HepG2 (cell line): ENCODE results near the gene GJA3. TPM values are rescaled to one million over a fixed set of nuclear protein-coding genes. Genes with fewer than 3 reads are reported as not detected.

Source experiments
- ATAC-seq: fragments of 200-7000 bp; cut with Tn5 transposase; 3 replicates; pipeline ENCODE4 v1.9.1; 2020; ENCODE audit warnings: mild to moderate bottlenecking, moderate library complexity
- BruUV-seq: library from RNA; stranded (reverse); fragments of 400-500 nt; replicated peaks from 2 replicates; lab custom pipeline; 2021; lab: Mats Ljungman, UMichigan
- CTCF ChIA-PET: fragments of 300-600 bp; formaldehyde crosslinking; extraction: SDS; loops from one replicate; lab custom pipeline; 2021; ENCODE audit warnings: low total read pairs, inconsistent platforms, low intra/inter-chr PET ratio; lab: Yijun Ruan, JAX
- POLR2A ChIA-PET: fragments of 350-600 bp; sonication (Branson Sonifier 250); formaldehyde crosslinking; loops from one replicate; lab custom pipeline; 2020; ENCODE audit warnings: antibody characterized with exemption, inconsistent platforms; lab: Yijun Ruan, JAX
- DNase-seq: peaks from one replicate; pipeline ENCODE4 v3.0.0-alpha.2; 2015; ENCODE audit warnings: low spot score
- FAIRE-seq: peaks from 3 replicates; lab custom pipeline; 2011; peaks lifted over from hg19 to GRCh38; lab: Jason Lieb, UNC
- H2AFZ ChIP-seq: one replicate; pipeline ENCODE4 v1.6.1; 2011; ENCODE audit warnings: low read length, inconsistent platforms
- H3K27ac ChIP-seq: fragments of 300-600 bp; 3 replicates; pipeline ENCODE4 v1.8.0; 2011; ENCODE audit warnings: mixed run types, mild to moderate bottlenecking, mixed read lengths, low read length, inconsistent platforms; ENCODE audit not compliant: insufficient read depth; ENCODE audit errors: extremely low read length
- H3K27me3 ChIP-seq, 2 experiments: fragments of 200-600 bp in 1 of 2; 2 replicates in 1 of 2; 3 replicates in 1 of 2; pipeline versions ENCODE4 v1.6.0 to v1.8.0; 2011; ENCODE audit warnings: low read length in 2 of 2, mild to moderate bottlenecking in 2 of 2, moderate library complexity in 2 of 2, inconsistent platforms in 1 of 2; ENCODE audit not compliant: insufficient read depth in 2 of 2, control insufficient read depth in 1 of 2
- H3K36me3 ChIP-seq, 2 experiments: fragments of 200-600 bp in 1 of 2; replicated peaks in 1 of 2; 2 replicates in 1 of 2; 3 replicates in 1 of 2; pipeline versions ENCODE4 v1.5.1 to v1.8.0; 2011; ENCODE audit warnings: low read length in 2 of 2, inconsistent platforms in 1 of 2; ENCODE audit not compliant: insufficient read depth in 2 of 2, control insufficient read depth in 1 of 2
- H3K4me1 ChIP-seq: 2 replicates; pipeline ENCODE4 v1.5.1; 2012; ENCODE audit warnings: low read length, inconsistent platforms; ENCODE audit not compliant: insufficient read depth
- H3K4me2 ChIP-seq: 2 replicates; pipeline ENCODE4 v1.6.0; 2011; ENCODE audit warnings: low read depth, low read length, inconsistent platforms
- H3K4me3 ChIP-seq, 3 experiments: fragments of 200-600 bp in 1 of 3; sonication (generic), shearing (Covaris generic) in 1 of 3; replicated peaks in 1 of 3; 2 replicates each; pipeline ENCODE4 v1.5.1; 2011 to 2016; ENCODE audit warnings: low read length in 3 of 3, inconsistent platforms in 2 of 3, low read depth in 2 of 3, mild to moderate bottlenecking in 2 of 3, control low read depth in 1 of 3, mixed read lengths in 1 of 3; ENCODE audit not compliant: insufficient read depth in 1 of 3
- H3K79me2 ChIP-seq: one replicate; pipeline ENCODE4 v1.6.1; 2011; ENCODE audit warnings: low read length, inconsistent platforms; ENCODE audit not compliant: insufficient read depth
- H3K9ac ChIP-seq: 2 replicates; pipeline ENCODE4 v1.6.0; 2011; ENCODE audit warnings: mild to moderate bottlenecking, low read depth, low read length, inconsistent platforms; ENCODE audit not compliant: insufficient read depth
- H3K9me3 ChIP-seq: 2 replicates; pipeline ENCODE4 v1.5.1; 2012; ENCODE audit warnings: mild to moderate bottlenecking, low read length
- H4K20me1 ChIP-seq: 2 replicates; pipeline ENCODE4 v1.6.0; 2011; ENCODE audit warnings: inconsistent platforms, mild to moderate bottlenecking, low read length, moderate library complexity; ENCODE audit not compliant: insufficient read depth
- DR1 ChIP-seq: sonication (generic); formaldehyde crosslinking; IDR thresholded peaks from 2 replicates; pipeline ENCODE4 v1.8.0; 2021; ENCODE audit warnings: mild to moderate bottlenecking, missing genetic modification reagents, inconsistent platforms
- HNF4G ChIP-seq, 2 experiments: sonication (generic) in 1 of 2; formaldehyde crosslinking in 1 of 2; IDR thresholded peaks; 2 replicates each; pipeline versions ENCODE4 v1.4.0 to v1.6.1; 2011 to 2020; ENCODE audit warnings: borderline replicate concordance in 2 of 2, low read depth in 2 of 2, mild to moderate bottlenecking in 2 of 2, low read length in 1 of 2, missing genetic modification reagents in 1 of 2, moderate library complexity in 1 of 2
- NFIC ChIP-seq: IDR thresholded peaks from 2 replicates; pipeline ENCODE4 v1.6.1; 2012; ENCODE audit warnings: mild to moderate bottlenecking, low read length, inconsistent platforms
- SMARCE1 ChIP-seq: fragments of 450-650 bp; IDR thresholded peaks from 2 replicates; pipeline ENCODE4 v1.6.1; 2017; ENCODE audit warnings: borderline replicate concordance
- ZNF230 ChIP-seq: sonication (generic); formaldehyde crosslinking; IDR thresholded peaks from 2 replicates; pipeline ENCODE4 v1.4.0; 2020; ENCODE audit warnings: mild to moderate bottlenecking, missing genetic modification reagents
- ZNF772 ChIP-seq: sonication (generic); formaldehyde crosslinking; IDR thresholded peaks from 2 replicates; pipeline ENCODE4 v1.5.0; 2020; ENCODE audit warnings: mild to moderate bottlenecking, missing genetic modification reagents
- ZNF775 ChIP-seq: sonication (generic); formaldehyde crosslinking; IDR thresholded peaks from 2 replicates; pipeline ENCODE4 v1.4.0; 2020; ENCODE audit warnings: missing genetic modification reagents, mild to moderate bottlenecking, moderate library complexity, borderline replicate concordance
- WGBS: methylation state at CpG from one replicate; pipeline ENCODE4 v1.1.6; 2017; ENCODE audit warnings: low lambda C conversion rate; 5-methylcytosine and 5-hydroxymethylcytosine counted together
- in situ Hi-C: cut with HindIII; loops from 2 replicates; pipeline ENCODE4 v1.10.0; 2017; ENCODE audit warnings: low pct_unique_long_range_greater_than_20kb; ENCODE audit not compliant: extremely low pct_ligation_motif_present
- intact Hi-C: fragments of 100-400 bp; cut with micrococcal nuclease; formaldehyde crosslinking; loops from one replicate; pipeline ENCODE4 v1.10.0; 2022; ENCODE audit not compliant: unreplicated experiment
- polyA plus RNA-seq, 8 experiments: library from polyadenylated mRNA; depleted of rRNA in 3 of 8; stranded (reverse) in 7 of 8; unstranded in 1 of 8; fragments of >200 nt; fragmentation: Illumina TruSeq in 4 of 8; extraction: Trizol in 4 of 8; gene quantifications; 2 replicates each; pipeline versions ENCODE4 v1.2.1 to v1.2.3, GENCODE V29; 2011 to 2016; ENCODE audit warnings: low read depth in 4 of 8, missing spikeins in 1 of 8, mixed read lengths in 1 of 8; ENCODE audit not compliant: insufficient read depth in 1 of 8
- total RNA-seq, 5 experiments: library from RNA; depleted of rRNA; stranded (reverse); fragments of >200 nt; fragmentation: Illumina TruSeq; extraction: Trizol; gene quantifications; 2 replicates each; pipeline ENCODE4 v1.2.3, GENCODE V29; 2016; ENCODE audit warnings: low read depth in 1 of 5
- TF ChIP-seq, protein P1 (sequence below): sonication (generic); formaldehyde crosslinking; IDR thresholded peaks from 2 replicates; pipeline ENCODE4 v1.4.0; 2020; ENCODE audit warnings: low read depth, missing genetic modification reagents
- TF ChIP-seq, protein P2 (sequence below): sonication (generic); formaldehyde crosslinking; IDR thresholded peaks from 2 replicates; pipeline ENCODE4 v1.9.0; 2021; ENCODE audit warnings: mild to moderate bottlenecking, missing genetic modification reagents
- TF ChIP-seq, protein P3 (sequence below): sonication (generic); formaldehyde crosslinking; IDR thresholded peaks from 2 replicates; pipeline ENCODE4 v1.4.0; 2020; ENCODE audit warnings: missing genetic modification reagents

The GJA3 gene
- total and polyA plus RNA-seq, 2 of the 13 experiments (the other 11 are each of a cell fraction or from before 2014, with no cell fraction given) = 0.04 TPM

DNA sequence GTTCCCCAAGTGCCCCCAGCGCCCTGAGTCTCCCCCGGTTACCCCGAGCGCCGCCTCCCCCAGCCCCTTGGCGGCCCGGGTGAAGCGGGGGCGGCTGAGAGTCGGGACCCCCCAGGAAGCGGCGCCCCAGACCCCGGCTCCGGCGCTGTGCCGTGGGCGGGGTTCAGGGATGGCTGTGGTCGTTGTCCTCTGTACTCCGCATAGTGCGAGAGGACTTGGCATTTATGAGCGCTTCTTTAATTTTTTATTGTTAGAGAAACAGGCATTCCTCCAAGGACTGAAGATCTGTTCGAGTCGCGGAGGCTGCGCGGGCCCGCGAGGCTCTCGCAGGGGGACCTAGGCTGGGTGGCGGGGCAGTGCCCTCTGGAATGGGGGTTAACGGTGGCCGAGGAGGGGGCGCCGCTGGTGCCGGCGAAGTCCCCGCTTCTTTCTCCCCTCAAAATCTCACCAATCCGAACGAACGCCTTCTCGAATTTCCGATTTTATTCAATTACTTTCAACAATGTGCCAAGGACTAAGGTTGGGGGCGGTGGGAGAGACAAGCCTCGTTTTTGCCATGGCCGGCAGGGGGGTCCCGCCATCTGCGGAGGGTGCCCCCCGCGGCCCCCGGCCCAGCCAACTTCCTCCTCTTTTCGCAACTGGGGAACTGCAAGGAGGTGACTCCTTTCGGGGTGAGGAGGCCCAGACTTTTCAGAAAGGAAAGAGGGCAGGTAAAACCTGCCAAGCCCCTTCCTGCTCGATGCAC is 32.5 kb upstream of the GJA3 start:
- H3K79me2 ChIP-seq = no peaks in the 10 kb centered on the region
- WGBS = 77% methylated on average over 39 of the region's 53 CpGs
- in situ Hi-C loops = loop anchor here (10.0 kb wide), 1 partner anchor 101 kb away; no protein-coding TSS in a partner anchor
- H3K4me1 ChIP-seq = peaks cover 44% of the 10 kb centered on the region
- H3K27me3 ChIP-seq = peaks cover 4 to 61% of the 10 kb centered on the region in 2 experiments
- no peaks in the 10 kb centered on the region for H3K9me3 ChIP-seq
- H4K20me1 ChIP-seq = no peaks in the 10 kb centered on the region; the same call in 1 of the 2 replicates
- no peak overlapping the region for H2AFZ ChIP-seq
- intact Hi-C loops = no loop called here
- no peak overlapping the region for H3K27ac ChIP-seq
- ChIA-PET POLR2A (no interaction called here), CTCF (no interaction called here)
- no TSS peak for BruUV-seq
- H3K4me3 ChIP-seq = peak overlapping the region in 1 of 3 experiments; percentile 70; a peak in 1 of 6 replicates
- no peak overlapping the region for H3K9ac ChIP-seq
- no peaks in the 10 kb centered on the region for H3K36me3 ChIP-seq
- DNase-seq (no peak), ATAC-seq (no peak), FAIRE-seq (no peak)
- no peak overlapping the region; the same call in 1 of the 2 replicates for H3K4me2 ChIP-seq
- TF ChIP-seq, protein P1, sequence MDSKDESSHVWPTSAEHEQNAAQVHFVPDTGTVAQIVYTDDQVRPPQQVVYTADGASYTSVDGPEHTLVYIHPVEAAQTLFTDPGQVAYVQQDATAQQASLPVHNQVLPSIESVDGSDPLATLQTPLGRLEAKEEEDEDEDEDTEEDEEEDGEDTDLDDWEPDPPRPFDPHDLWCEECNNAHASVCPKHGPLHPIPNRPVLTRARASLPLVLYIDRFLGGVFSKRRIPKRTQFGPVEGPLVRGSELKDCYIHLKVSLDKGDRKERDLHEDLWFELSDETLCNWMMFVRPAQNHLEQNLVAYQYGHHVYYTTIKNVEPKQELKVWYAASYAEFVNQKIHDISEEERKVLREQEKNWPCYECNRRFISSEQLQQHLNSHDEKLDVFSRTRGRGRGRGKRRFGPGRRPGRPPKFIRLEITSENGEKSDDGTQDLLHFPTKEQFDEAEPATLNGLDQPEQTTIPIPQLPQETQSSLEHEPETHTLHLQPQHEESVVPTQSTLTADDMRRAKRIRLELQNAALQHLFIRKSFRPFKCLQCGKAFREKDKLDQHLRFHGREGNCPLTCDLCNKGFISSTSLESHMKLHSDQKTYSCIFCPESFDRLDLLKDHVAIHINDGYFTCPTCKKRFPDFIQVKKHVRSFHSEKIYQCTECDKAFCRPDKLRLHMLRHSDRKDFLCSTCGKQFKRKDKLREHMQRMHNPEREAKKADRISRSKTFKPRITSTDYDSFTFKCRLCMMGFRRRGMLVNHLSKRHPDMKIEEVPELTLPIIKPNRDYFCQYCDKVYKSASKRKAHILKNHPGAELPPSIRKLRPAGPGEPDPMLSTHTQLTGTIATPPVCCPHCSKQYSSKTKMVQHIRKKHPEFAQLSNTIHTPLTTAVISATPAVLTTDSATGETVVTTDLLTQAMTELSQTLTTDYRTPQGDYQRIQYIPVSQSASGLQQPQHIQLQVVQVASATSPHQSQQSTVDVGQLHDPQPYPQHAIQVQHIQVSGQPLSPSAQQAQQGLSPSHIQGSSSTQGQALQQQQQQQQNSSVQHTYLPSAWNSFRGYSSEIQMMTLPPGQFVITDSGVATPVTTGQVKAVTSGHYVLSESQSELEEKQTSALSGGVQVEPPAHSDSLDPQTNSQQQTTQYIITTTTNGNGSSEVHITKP (CRISPR knock-in tag) = no peak
- TF ChIP-seq HNF4G (IDR thresholded peaks at IDR 0.05; ENCODE audit: borderline replicate concordance, low read depth, low read length) (no peak), HNF4G (CRISPR knock-in tag; IDR thresholded peaks at IDR 0.05; ENCODE audit: borderline replicate concordance, low read depth) (no peak), SMARCE1 (no peak), ZNF230 (CRISPR knock-in tag) (no peak), ZNF775 (CRISPR knock-in tag) (no peak), DR1 (CRISPR knock-in tag) (no peak), NFIC (no peak), ZNF772 (CRISPR knock-in tag) (no peak)
- TF ChIP-seq, protein P2, sequence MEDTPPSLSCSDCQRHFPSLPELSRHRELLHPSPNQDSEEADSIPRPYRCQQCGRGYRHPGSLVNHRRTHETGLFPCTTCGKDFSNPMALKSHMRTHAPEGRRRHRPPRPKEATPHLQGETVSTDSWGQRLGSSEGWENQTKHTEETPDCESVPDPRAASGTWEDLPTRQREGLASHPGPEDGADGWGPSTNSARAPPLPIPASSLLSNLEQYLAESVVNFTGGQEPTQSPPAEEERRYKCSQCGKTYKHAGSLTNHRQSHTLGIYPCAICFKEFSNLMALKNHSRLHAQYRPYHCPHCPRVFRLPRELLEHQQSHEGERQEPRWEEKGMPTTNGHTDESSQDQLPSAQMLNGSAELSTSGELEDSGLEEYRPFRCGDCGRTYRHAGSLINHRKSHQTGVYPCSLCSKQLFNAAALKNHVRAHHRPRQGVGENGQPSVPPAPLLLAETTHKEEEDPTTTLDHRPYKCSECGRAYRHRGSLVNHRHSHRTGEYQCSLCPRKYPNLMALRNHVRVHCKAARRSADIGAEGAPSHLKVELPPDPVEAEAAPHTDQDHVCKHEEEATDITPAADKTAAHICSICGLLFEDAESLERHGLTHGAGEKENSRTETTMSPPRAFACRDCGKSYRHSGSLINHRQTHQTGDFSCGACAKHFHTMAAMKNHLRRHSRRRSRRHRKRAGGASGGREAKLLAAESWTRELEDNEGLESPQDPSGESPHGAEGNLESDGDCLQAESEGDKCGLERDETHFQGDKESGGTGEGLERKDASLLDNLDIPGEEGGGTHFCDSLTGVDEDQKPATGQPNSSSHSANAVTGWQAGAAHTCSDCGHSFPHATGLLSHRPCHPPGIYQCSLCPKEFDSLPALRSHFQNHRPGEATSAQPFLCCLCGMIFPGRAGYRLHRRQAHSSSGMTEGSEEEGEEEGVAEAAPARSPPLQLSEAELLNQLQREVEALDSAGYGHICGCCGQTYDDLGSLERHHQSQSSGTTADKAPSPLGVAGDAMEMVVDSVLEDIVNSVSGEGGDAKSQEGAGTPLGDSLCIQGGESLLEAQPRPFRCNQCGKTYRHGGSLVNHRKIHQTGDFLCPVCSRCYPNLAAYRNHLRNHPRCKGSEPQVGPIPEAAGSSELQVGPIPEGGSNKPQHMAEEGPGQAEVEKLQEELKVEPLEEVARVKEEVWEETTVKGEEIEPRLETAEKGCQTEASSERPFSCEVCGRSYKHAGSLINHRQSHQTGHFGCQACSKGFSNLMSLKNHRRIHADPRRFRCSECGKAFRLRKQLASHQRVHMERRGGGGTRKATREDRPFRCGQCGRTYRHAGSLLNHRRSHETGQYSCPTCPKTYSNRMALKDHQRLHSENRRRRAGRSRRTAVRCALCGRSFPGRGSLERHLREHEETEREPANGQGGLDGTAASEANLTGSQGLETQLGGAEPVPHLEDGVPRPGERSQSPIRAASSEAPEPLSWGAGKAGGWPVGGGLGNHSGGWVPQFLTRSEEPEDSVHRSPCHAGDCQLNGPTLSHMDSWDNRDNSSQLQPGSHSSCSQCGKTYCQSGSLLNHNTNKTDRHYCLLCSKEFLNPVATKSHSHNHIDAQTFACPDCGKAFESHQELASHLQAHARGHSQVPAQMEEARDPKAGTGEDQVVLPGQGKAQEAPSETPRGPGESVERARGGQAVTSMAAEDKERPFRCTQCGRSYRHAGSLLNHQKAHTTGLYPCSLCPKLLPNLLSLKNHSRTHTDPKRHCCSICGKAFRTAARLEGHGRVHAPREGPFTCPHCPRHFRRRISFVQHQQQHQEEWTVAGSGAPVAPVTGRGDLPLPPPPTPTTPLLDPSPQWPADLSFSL = no peak
- TF ChIP-seq, protein P3, sequence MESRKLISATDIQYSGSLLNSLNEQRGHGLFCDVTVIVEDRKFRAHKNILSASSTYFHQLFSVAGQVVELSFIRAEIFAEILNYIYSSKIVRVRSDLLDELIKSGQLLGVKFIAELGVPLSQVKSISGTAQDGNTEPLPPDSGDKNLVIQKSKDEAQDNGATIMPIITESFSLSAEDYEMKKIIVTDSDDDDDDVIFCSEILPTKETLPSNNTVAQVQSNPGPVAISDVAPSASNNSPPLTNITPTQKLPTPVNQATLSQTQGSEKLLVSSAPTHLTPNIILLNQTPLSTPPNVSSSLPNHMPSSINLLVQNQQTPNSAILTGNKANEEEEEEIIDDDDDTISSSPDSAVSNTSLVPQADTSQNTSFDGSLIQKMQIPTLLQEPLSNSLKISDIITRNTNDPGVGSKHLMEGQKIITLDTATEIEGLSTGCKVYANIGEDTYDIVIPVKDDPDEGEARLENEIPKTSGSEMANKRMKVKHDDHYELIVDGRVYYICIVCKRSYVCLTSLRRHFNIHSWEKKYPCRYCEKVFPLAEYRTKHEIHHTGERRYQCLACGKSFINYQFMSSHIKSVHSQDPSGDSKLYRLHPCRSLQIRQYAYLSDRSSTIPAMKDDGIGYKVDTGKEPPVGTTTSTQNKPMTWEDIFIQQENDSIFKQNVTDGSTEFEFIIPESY (CRISPR knock-in tag) = no peak
